Omental fat pad (tissue), 4 donors: Measurements from ENCODE around the gene SLC25A10. TPM values are rescaled to one million over a fixed set of nuclear protein-coding genes. Genes with fewer than 3 reads are reported as not detected.

ENCODE experiments used
- ATAC-seq: fragments of 150-250 bp; one replicate; pipeline ENCODE4 v1.9.1; 2016; ENCODE audit warnings: mild to moderate bottlenecking, moderate library complexity; ENCODE audit not compliant: low FRiP score
- DNase-seq: peaks from one replicate; pipeline ENCODE4 v3.0.0-alpha.2; 2019; ENCODE audit warnings: low spot score
- CTCF ChIP-seq, 3 donors: fragments of 450-650 bp; IDR thresholded peaks; one replicate each; pipeline ENCODE4 v1.5.1; 2016 to 2017; ENCODE audit warnings: antibody characterized with exemption in 3 of 3, mild to moderate bottlenecking in 3 of 3, moderate library complexity in 2 of 3
- total RNA-seq, 4 donors: library from RNA; depleted of rRNA; stranded (reverse); fragments of >200 nt; gene quantifications; one replicate each; pipeline ENCODE4 v1.1.0, GENCODE V29; 2016

The SLC25A10 gene
- total RNA-seq, 4 donors from 2014 or later = 11.4 to 22.4 (median 14.0) TPM

- DNase-seq = no peak
- no peak for ATAC-seq
- no peak for TF ChIP-seq CTCF (IDR thresholded peaks at IDR 0.05)
Observed at GRCh38 chr17:81717049-81717765, 5.1 kb downstream of the SLC25A10 start.

DNA sequence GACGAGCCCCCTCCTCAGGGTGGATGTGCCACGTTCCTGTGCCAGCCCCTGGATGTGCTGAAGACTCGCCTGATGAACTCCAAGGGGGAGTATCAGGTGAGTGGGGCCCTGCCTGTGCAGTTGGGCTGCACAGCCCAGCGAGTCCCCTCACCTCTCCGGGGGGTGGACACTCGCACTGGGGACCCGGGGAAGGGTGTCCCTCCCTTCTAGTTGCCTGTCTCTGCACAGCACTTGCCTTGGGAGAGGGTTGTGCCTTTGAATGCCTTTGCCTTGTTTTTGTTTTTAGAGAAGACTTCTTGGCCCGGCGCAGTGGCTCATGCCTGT, 5.6 kb downstream of the SLC25A10 start:
- ATAC-seq (no peak), DNase-seq (no peak)
- no peak for TF ChIP-seq CTCF (IDR thresholded peaks at IDR 0.05)

DNA sequence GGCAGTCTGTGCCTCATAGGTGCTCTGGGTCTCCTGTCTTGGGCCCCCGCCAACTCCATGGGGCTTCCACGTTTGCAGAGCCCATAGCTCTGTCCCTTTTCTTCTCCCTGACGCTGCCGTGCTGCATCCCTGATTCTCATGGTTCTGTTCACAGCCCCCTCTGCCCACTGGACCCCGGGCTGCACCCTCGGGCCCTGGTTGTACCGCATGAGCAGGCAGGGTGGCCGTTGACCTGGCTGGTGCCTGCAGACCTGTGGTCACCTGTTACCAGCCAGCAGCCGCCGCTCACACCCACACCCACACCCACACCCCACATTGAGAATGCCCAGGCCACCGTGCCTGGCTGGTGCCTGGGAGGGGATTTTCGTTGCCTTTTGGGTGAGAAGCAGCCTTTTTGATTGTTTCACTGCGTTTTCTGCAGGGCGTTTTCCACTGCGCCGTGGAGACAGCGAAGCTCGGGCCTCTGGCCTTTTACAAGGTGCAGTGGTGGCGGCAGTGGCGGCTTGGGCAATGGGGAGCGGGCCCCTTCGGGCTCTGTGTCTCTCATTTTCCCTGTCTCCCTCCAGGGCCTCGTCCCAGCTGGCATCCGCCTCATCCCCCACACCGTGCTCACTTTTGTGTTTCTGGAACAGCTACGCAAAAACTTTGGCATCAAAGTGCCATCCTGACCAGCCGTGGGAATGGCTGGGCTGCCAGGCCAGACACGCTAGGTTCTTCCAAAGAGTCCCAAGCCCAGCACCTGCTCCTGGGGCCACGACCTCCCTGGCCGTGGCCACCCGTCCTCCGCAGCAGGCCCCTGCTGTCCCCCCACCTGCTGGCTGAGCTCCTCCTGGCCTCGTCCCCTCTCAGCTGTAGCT, 7.6 kb downstream of the SLC25A10 start:
- ATAC-seq (no peak), DNase-seq (no peak)
- no peak for TF ChIP-seq CTCF (IDR thresholded peaks at IDR 0.05)

DNA sequence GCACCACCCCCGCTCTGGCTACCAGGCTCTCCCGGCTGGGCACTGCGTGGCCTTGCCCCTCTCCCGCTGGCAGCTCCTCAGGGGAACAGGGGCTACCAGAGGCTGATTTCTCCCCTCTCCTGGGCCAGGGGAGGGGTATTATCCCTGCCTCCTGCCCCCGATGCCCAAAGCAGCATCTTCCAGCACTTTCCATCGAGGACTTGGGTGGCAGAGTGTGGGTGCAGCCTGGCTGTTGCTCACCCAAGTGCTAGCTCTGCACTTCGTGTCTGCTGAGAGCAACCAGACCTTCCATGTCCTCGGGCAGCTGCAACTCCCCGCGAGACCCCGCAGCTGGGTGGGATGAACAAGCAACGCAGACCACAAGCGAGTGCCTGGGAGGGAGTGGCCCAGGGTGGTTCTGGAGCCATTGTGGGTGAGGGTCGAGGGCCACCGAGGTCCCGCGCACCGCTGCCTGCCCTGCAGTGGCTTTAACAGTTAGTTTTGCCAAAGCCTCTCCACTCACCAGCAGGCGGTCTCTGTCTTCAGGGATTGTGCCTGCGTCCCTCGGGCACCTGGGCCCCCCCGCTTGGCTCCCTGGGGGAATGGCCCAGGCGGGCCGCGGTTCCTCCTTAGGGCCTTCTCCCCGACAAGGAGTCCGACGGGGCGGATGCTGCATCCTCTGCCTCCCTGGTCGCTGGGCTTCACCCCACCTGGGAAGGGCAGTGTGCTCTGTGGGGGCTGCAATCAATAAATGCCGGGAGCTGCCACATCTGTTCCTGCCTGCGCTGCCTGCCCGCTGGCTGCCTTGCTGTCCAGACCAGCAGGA, 8.4 kb downstream of the SLC25A10 start:
- DNase-seq (no peak), ATAC-seq (no peak)
- TF ChIP-seq CTCF (IDR thresholded peaks at IDR 0.05) = no peak

DNA sequence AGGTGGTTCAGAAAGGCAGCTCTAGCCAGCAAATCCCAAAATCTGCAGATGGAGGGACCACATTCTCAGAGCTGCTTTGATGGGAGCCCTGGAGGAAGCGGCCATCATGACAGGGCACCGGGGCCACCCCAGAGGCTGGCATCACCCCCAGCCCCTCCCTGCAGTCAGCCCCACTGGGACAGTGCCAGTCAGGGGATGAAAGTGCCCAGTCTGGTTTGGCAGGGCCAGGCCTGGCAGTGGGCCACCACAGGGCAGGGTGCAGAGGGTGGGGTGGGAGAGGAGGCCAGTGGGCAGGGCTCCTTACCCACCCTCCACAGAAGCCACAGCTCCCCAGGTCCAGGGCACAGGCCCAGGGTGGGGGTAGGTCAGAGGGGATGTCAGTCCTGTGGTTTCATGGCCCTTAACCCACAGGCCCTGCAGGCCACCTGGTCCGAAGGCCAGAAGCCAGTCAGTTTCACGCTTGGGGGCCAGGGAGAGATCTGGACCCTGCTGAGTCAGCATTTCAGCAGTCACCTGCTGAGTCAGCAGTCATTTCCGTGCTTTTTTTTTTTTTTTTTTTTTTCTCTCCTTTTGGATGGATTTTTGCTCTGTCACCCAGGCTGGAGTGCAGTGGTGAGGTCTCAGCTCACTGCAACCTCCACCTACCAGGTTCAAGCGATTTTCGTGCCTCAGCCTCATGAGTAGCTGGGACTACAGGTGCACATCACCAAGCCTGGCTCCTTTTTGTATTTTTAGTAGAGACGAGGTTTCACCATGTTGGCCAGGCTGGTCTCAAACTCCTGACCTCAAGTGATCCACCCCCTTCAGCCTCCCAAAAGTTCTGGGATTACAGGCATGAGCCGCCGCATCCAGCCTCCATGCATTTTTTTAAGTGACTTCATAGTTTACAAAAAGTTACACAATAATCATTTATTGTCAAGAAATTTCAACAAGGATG, 10.4 kb downstream of the SLC25A10 start:
- no peak for TF ChIP-seq CTCF (IDR thresholded peaks at IDR 0.05)
- DNase-seq (no peak), ATAC-seq (no peak)

DNA sequence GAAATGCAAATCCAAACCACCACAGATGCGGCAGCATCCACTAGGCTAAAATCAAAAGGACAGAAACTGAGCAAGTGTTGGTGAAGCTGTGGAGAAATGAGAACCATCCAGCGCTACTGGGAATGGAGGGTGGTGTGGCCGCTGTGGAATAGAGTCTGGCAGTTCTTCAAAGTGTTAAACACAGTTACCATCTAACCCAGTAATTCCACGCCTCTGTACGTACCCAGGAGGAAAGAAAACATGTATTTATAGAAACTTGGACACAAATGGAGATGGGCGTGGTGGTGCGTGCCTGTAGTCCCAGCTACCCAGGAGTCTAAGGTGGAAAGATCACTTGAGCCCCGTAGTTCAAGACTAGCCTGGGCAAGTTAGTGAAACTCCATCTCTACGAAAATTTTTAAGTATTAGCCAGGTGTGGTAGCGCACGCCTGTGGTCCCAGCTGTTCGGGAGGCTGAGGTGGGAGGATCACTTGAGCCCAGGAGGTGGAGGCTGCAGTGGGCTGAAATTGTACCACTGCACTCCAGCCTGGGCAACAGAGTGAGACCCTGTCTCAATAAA, 11.6 kb downstream of the SLC25A10 start:
- DNase-seq = no peak
- TF ChIP-seq CTCF (IDR thresholded peaks at IDR 0.05) = no peak
- no peak for ATAC-seq
